ENCODE measurements around the gene OOSP1. TPM values are rescaled to one million over a fixed set of nuclear protein-coding genes. Genes with fewer than 3 reads are reported as not detected.
A peak's percentile ranks its signal among the peaks of the same experiment; 100 is the strongest.

Gene OOSP1
- total RNA-seq, 2 donors from 2014 or later = not detected

DNA sequence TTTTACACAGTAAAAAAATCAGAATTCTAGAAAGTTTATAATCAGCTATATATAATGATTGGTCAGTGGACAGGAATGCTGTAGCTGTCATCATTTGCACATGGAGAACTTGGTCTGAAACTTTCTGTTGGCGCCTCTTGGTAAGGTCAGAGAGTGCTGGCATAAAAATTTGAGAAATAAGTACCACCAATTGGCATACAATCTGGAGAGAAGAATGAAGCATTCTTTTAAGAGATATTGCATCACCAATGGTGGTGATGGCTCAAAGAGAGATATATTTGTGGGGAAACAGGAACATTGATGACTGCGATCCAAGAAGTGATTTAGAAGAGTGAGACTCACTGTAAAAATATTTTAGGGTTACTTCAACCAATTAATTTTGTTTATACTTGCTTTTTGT lies 19.8 kb upstream of the OOSP1 start:
- Mint-ChIP-seq H3K36me3 (ENCODE audit: low read depth) (peaks cover 5% of the 10 kb centered on the region), H3K27me3 (ENCODE audit: insufficient read depth) (no peaks in the 10 kb centered on the region), H3K27ac (no peak overlapping the region), H3K9me3 (peaks cover 39% of the 10 kb centered on the region), H3K4me3 (no peak overlapping the region), H3K4me1 (no peaks in the 10 kb centered on the region)
- TF ChIP-seq, protein P1, sequence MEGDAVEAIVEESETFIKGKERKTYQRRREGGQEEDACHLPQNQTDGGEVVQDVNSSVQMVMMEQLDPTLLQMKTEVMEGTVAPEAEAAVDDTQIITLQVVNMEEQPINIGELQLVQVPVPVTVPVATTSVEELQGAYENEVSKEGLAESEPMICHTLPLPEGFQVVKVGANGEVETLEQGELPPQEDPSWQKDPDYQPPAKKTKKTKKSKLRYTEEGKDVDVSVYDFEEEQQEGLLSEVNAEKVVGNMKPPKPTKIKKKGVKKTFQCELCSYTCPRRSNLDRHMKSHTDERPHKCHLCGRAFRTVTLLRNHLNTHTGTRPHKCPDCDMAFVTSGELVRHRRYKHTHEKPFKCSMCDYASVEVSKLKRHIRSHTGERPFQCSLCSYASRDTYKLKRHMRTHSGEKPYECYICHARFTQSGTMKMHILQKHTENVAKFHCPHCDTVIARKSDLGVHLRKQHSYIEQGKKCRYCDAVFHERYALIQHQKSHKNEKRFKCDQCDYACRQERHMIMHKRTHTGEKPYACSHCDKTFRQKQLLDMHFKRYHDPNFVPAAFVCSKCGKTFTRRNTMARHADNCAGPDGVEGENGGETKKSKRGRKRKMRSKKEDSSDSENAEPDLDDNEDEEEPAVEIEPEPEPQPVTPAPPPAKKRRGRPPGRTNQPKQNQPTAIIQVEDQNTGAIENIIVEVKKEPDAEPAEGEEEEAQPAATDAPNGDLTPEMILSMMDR (conservative IDR thresholded peaks at IDR 0.05) = no peak
- Histone ChIP-seq H3K4me3 (ENCODE audit: low read length) (no peak overlapping the region), H3K9ac (ENCODE audit: extremely low read depth, low read length, poor library complexity, severe bottlenecking) (no peak overlapping the region), H3K9me3 (ENCODE audit: control insufficient read depth, low read length) (peaks cover 17% of the 10 kb centered on the region), H3K27ac (ENCODE audit: low read depth, low read length) (no peak overlapping the region), H3K4me1 (ENCODE audit: control insufficient read depth, insufficient read depth, low read length) (no peaks in the 10 kb centered on the region), H3K36me3 (ENCODE audit: control insufficient read depth, insufficient read depth, low read length) (no peaks in the 10 kb centered on the region), H3K27me3 (ENCODE audit: control insufficient read depth, insufficient read depth, low read length, poor library complexity, severe bottlenecking) (no peaks in the 10 kb centered on the region)
- 98 to 100% methylated on average over 1 to 2 of the region's 2 CpGs for WGBS, 2 experiments (ENCODE audit: insufficient coverage in 1 of 2, insufficient read length in 1 of 2)
- no peak for DNase-seq

DNA sequence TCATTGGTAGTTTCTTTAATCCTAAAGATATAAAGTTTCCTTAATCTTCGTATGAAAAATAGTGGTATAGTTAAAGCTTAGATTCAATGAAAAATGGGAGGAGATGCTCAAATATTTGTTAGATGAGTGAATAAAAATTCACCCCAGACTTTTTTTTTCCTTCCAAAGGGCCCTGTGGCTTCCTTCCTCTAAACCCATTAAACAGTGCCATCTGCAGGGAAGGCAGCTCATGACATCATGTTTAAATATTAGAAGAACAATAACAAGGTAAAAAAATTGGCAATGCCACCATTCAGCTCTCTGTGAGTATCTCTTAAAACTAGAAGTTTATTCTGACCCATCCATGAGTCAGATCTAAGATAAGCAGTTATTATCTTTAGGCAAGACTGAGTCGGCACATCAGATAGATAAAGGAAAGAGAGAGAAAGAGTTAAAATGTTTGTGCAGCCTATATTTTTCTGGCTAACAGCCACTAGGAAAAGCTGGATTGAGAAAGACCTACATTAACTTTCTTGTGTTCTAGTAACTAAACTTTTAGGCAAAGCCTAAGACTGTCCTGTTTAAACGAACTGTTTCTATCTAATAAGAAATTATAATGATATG lies 19.1 kb upstream of the OOSP1 start:
- peak; percentile 71 for DNase-seq
- Mint-ChIP-seq H3K36me3 (ENCODE audit: low read depth) (peaks cover 8% of the 10 kb centered on the region), H3K4me1 (no peaks in the 10 kb centered on the region)

DNA sequence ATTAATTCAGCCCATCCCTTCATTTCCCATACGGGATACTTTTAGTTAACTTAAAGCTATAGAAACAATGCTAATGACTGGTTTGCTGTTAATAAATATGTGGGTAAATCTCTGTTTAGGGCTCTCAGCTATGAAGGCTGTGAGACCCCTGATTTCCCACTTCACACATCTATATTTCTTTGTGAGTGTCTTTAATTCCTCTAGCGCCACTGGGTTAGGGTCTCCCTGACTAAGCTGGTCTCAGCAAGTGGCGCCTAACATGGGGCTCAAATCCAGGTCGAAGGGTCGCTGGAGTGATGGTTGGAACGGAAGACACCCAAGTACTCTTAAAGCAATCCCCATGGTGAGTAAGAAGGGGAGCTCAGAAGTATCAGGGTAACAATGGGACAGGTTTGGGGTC lies 14.4 kb upstream of the OOSP1 start:
- Histone ChIP-seq H3K27me3 (ENCODE audit: control insufficient read depth, insufficient read depth, low read length, poor library complexity, severe bottlenecking) (no peaks in the 10 kb centered on the region), H3K36me3 (ENCODE audit: control insufficient read depth, insufficient read depth, low read length) (no peaks in the 10 kb centered on the region), H3K4me3 (ENCODE audit: low read length) (peak overlapping the region; percentile 17), H3K9ac (ENCODE audit: extremely low read depth, low read length, poor library complexity, severe bottlenecking) (no peak overlapping the region), H3K4me1 (ENCODE audit: control insufficient read depth, insufficient read depth, low read length) (no peaks in the 10 kb centered on the region), H3K27ac (ENCODE audit: low read depth, low read length) (no peak overlapping the region), H3K9me3 (ENCODE audit: control insufficient read depth, low read length) (peaks cover 29% of the 10 kb centered on the region)
- Mint-ChIP-seq H3K4me3 (no peak overlapping the region), H3K27me3 (ENCODE audit: insufficient read depth) (no peaks in the 10 kb centered on the region), H3K27ac (no peak overlapping the region), H3K4me1 (no peaks in the 10 kb centered on the region), H3K36me3 (ENCODE audit: low read depth) (peaks cover 9% of the 10 kb centered on the region), H3K9me3 (peaks cover 74% of the 10 kb centered on the region)
- TF ChIP-seq, protein P1 (conservative IDR thresholded peaks at IDR 0.05) = no peak
- DNase-seq = peak; percentile 59
- 85 to 93% methylated on average over 4 to 6 of the region's 6 CpGs for WGBS, 2 experiments (ENCODE audit: insufficient coverage in 1 of 2, insufficient read length in 1 of 2)

More for the DNA sequence above, 19.1 kb upstream of the OOSP1 start:
- H3K4me1 ChIP-seq (ENCODE audit: control insufficient read depth, insufficient read depth, low read length) = no peaks in the 10 kb centered on the region
- H3K4me3 ChIP-seq (ENCODE audit: low read length) = no peak overlapping the region
- H3K27me3 Mint-ChIP-seq (ENCODE audit: insufficient read depth) = no peaks in the 10 kb centered on the region
- no peak overlapping the region for H3K4me3 Mint-ChIP-seq
- peaks cover 23% of the 10 kb centered on the region for H3K9me3 ChIP-seq (ENCODE audit: control insufficient read depth, low read length)
- peaks cover 45% of the 10 kb centered on the region for H3K9me3 Mint-ChIP-seq
- H3K9ac ChIP-seq (ENCODE audit: extremely low read depth, low read length, poor library complexity, severe bottlenecking) = no peak overlapping the region
- WGBS, 2 experiments (ENCODE audit: insufficient coverage in 1 of 2, insufficient read length in 1 of 2) = 66 to 100% methylated on average over 1 to 2 of the region's 3 CpGs
- TF ChIP-seq, protein P1 (conservative IDR thresholded peaks at IDR 0.05) = peak; percentile 79
- H3K27ac ChIP-seq (ENCODE audit: low read depth, low read length) = no peak overlapping the region
- no peak overlapping the region for H3K27ac Mint-ChIP-seq
- H3K27me3 ChIP-seq (ENCODE audit: control insufficient read depth, insufficient read depth, low read length, poor library complexity, severe bottlenecking) = no peaks in the 10 kb centered on the region
- no peaks in the 10 kb centered on the region for H3K36me3 ChIP-seq (ENCODE audit: control insufficient read depth, insufficient read depth, low read length)
